OCI-LY1 (cell line): ENCODE results near the gene DDO.

Experiments used
- CTCF ChIP-seq: fragments of 200-600 bp; sonication (generic), shearing (Covaris generic); IDR thresholded peaks from 2 replicates; pipeline ENCODE4 v1.5.1; 2017; ENCODE audit warnings: mild to moderate bottlenecking, antibody characterized with exemption, low read length, moderate library complexity, mixed read lengths
- EZH2 ChIP-seq: fragments of 200-600 bp; sonication (generic), shearing (Covaris generic); IDR thresholded peaks from 2 replicates; pipeline ENCODE4 v1.8.0; 2017; ENCODE audit warnings: borderline replicate concordance, mixed run types, mild to moderate bottlenecking, antibody characterized with exemption, low read length, moderate library complexity, mixed read lengths

DNA sequence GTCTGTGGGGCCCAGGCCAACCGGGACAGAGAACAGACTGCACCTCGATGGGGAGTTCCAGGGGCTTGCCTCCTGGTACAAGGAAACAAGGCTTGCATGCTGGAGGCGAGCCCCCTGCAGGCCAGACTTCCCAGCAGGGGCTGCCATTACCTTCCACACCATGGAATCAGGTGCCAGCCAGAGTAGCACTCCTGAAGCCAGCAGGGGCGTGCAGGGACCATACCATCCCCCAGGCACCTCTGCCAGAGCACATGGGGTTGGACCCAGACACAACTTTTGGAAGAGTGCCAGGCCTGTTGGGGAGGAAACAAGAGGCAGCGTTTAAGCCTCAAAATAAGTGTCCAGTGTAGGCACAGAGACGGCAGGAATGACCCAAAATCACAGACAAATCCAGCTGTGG, 6.5 kb downstream of the DDO start:
- TF ChIP-seq CTCF: no peak; the same call in 1 of the 2 replicates
- no peak for TF ChIP-seq EZH2
